GM18858 (cell line): ENCODE measurements around the gene LDHA.
"Not testable (repeated sequence)": the region's sequence is repeated elsewhere in the genome, so short reads cannot be mapped to it uniquely, and the experiment has no call there.

ENCODE experiments used
- ATAC-seq: cut with Tn5 transposase; IDR thresholded peaks from one replicate; pipeline ENCODE4 v1.9.1; 2021; ENCODE audit not compliant: unreplicated experiment

The LDHA gene

GRCh38 chr11:18393581-18394274 is 635 bp upstream of the LDHA start:
- ATAC-seq = peak; percentile 0

GRCh38 chr11:18394928-18395734 is 768 bp downstream of the LDHA start:
- no peak for ATAC-seq

GRCh38 chr11:18395735-18396504 is 1.6 kb downstream of the LDHA start:
- peak; percentile 51 for ATAC-seq

GRCh38 chr11:18397921-18398320 is 3.6 kb downstream of the LDHA start:
- no peak for ATAC-seq

GRCh38 chr11:18401077-18401476 is 6.7 kb downstream of the LDHA start:
- not testable (repeated sequence) for ATAC-seq

GRCh38 chr11:18404062-18404461 is 9.7 kb downstream of the LDHA start:
- ATAC-seq = no peak

- not testable (repeated sequence) for ATAC-seq
These were observed 13.0 kb downstream of the LDHA start for GRCh38 chr11:18407400-18407799.

GRCh38 chr11:18408558-18409291 is 14.4 kb downstream of the LDHA start:
- no peak for ATAC-seq

GRCh38 chr11:18416459-18416858 is 22.1 kb downstream of the LDHA start:
- ATAC-seq = no peak

GRCh38 chr11:18419040-18419439 is 24.7 kb downstream of the LDHA start:
- ATAC-seq = no peak

GRCh38 chr11:18420067-18420466 is 25.7 kb downstream of the LDHA start:
- ATAC-seq = no peak

GRCh38 chr11:18427240-18427639 is 32.9 kb downstream of the LDHA start:
- ATAC-seq = no peak

GRCh38 chr11:18429332-18429731 is 35.0 kb downstream of the LDHA start:
- ATAC-seq = no peak

- ATAC-seq = no peak
These were observed 44.3 kb downstream of the LDHA start for GRCh38 chr11:18438691-18439090.

GRCh38 chr11:18449251-18449650 is 54.9 kb downstream of the LDHA start:
- no peak for ATAC-seq

- ATAC-seq = no peak
These were observed 58.6 kb downstream of the LDHA start for GRCh38 chr11:18452927-18453326.

- ATAC-seq = no peak
These were observed 61.5 kb downstream of the LDHA start, which contains the start of gene LDHAL6A for GRCh38 chr11:18455686-18456372. TSS of gene LDHAL6A (plus strand) at chr11:18455856. CDS start at chr11:18456681, 825 bp downstream.

GRCh38 chr11:18457450-18457849 is 63.1 kb downstream of the LDHA start:
- no peak for ATAC-seq
